ENCODE measurements around the gene CSNK1G1. TPM values are rescaled to one million over a fixed set of nuclear protein-coding genes. Genes with fewer than 3 reads are reported as not detected.

Gene CSNK1G1
- total RNA-seq, 1 experiment from 2014 or later, result 11.5 TPM

GRCh38 chr15:64245405-64245804 is 110.6 kb downstream of the CSNK1G1 start:
- H3K9me3 ChIP-seq, result no peaks in the 10 kb centered on the region
- peaks cover 41% of the 10 kb centered on the region for H3K4me1 Mint-ChIP-seq (ENCODE audit: low read depth, unreplicated experiment)
- no peak for DNase-seq
- no peaks in the 10 kb centered on the region for H3K27me3 Mint-ChIP-seq (ENCODE audit: insufficient read depth, unreplicated experiment)
- no TSS peak for BruUV-seq (replicated peaks)
- POLR2A ChIA-PET, result no interaction called here
- H3K4me3 Mint-ChIP-seq (ENCODE audit: unreplicated experiment), result no peak overlapping the region
- CTCF ChIA-PET, result no interaction called here
- H3K36me3 ChIP-seq (ENCODE audit: control insufficient read depth, insufficient read depth, low read length), result no peaks in the 10 kb centered on the region
- no peak for TF ChIP-seq CTCF (IDR thresholded peaks at IDR 0.05; ENCODE audit: insufficient read depth in 1 of 2, low read depth in 1 of 2, low read length in 1 of 2, severe bottlenecking in 1 of 2, unreplicated experiment in 1 of 2)
- no peak overlapping the region for H3K4me3 ChIP-seq (ENCODE audit: low read depth, low read length)
- H3K27me3 ChIP-seq (replicated peaks; ENCODE audit: control insufficient read depth, insufficient read depth, low read length), result no peaks in the 10 kb centered on the region
- intact Hi-C loops (cut with micrococcal nuclease; ENCODE audit: unreplicated experiment), result no loop called here
- H3K4me1 ChIP-seq, result peaks cover 34% of the 10 kb centered on the region
- peaks cover 12% of the 10 kb centered on the region for H3K9me3 Mint-ChIP-seq (ENCODE audit: unreplicated experiment)
- H3K36me3 Mint-ChIP-seq (ENCODE audit: insufficient read depth, unreplicated experiment), result peaks cover 5% of the 10 kb centered on the region
- no peak overlapping the region for H3K27ac Mint-ChIP-seq (ENCODE audit: unreplicated experiment)

GRCh38 chr15:64237677-64238076 is 118.3 kb downstream of the CSNK1G1 start:
- Histone ChIP-seq H3K9me3 (no peaks in the 10 kb centered on the region), H3K27me3 (replicated peaks; ENCODE audit: control insufficient read depth, insufficient read depth, low read length) (no peaks in the 10 kb centered on the region), H3K36me3 (ENCODE audit: control insufficient read depth, insufficient read depth, low read length) (no peaks in the 10 kb centered on the region; the same call in 1 of the 2 replicates), H3K4me3 (ENCODE audit: low read depth, low read length) (no peak overlapping the region), H3K4me1 (no peaks in the 10 kb centered on the region; the same call in 1 of the 2 replicates)
- Mint-ChIP-seq H3K27ac (ENCODE audit: unreplicated experiment) (no peak overlapping the region), H3K4me1 (ENCODE audit: low read depth, unreplicated experiment) (peaks cover 14% of the 10 kb centered on the region), H3K27me3 (ENCODE audit: insufficient read depth, unreplicated experiment) (no peaks in the 10 kb centered on the region), H3K4me3 (ENCODE audit: unreplicated experiment) (no peak overlapping the region), H3K36me3 (ENCODE audit: insufficient read depth, unreplicated experiment) (no peaks in the 10 kb centered on the region), H3K9me3 (ENCODE audit: unreplicated experiment) (peaks cover 12% of the 10 kb centered on the region)
- DNase-seq, result no peak
- ChIA-PET POLR2A (no interaction called here), CTCF (no interaction called here)
- no peak for TF ChIP-seq CTCF (IDR thresholded peaks at IDR 0.05; ENCODE audit: insufficient read depth in 1 of 2, low read depth in 1 of 2, low read length in 1 of 2, severe bottlenecking in 1 of 2, unreplicated experiment in 1 of 2)
- intact Hi-C loops (cut with micrococcal nuclease; ENCODE audit: unreplicated experiment), result no loop called here
- BruUV-seq (replicated peaks), result no TSS peak

- intact Hi-C loops (cut with micrococcal nuclease; ENCODE audit: unreplicated experiment), result no loop called here
- no TSS peak for BruUV-seq (replicated peaks)
These were observed 119.6 kb downstream of the CSNK1G1 start for GRCh38 chr15:64236156-64236894.

More at GRCh38 chr15:64236156-64236894, 119.6 kb downstream of the CSNK1G1 start:
- CTCF ChIA-PET, result no interaction called here
- Histone ChIP-seq H3K4me3 (ENCODE audit: low read depth, low read length) (no peak overlapping the region), H3K36me3 (ENCODE audit: control insufficient read depth, insufficient read depth, low read length) (no peaks in the 10 kb centered on the region; the same call in 1 of the 2 replicates), H3K9me3 (no peaks in the 10 kb centered on the region), H3K27me3 (replicated peaks; ENCODE audit: control insufficient read depth, insufficient read depth, low read length) (no peaks in the 10 kb centered on the region), H3K4me1 (no peaks in the 10 kb centered on the region; the same call in 1 of the 2 replicates)
- no peak overlapping the region for H3K27ac Mint-ChIP-seq (ENCODE audit: unreplicated experiment)
- no peak overlapping the region for H3K4me3 Mint-ChIP-seq (ENCODE audit: unreplicated experiment)
- no peak for TF ChIP-seq CTCF (IDR thresholded peaks at IDR 0.05; ENCODE audit: insufficient read depth in 1 of 2, low read depth in 1 of 2, low read length in 1 of 2, severe bottlenecking in 1 of 2, unreplicated experiment in 1 of 2)
- no peaks in the 10 kb centered on the region for H3K36me3 Mint-ChIP-seq (ENCODE audit: insufficient read depth, unreplicated experiment)
- H3K9me3 Mint-ChIP-seq (ENCODE audit: unreplicated experiment), result peaks cover 2% of the 10 kb centered on the region
- no peaks in the 10 kb centered on the region for H3K27me3 Mint-ChIP-seq (ENCODE audit: insufficient read depth, unreplicated experiment)
- no peak for DNase-seq
- H3K4me1 Mint-ChIP-seq (ENCODE audit: low read depth, unreplicated experiment), result peaks cover 19% of the 10 kb centered on the region
- POLR2A ChIA-PET, result no interaction called here
